GM12801 (cell line): ENCODE measurements around the gene TCF4.

ENCODE experiments used
- CTCF ChIP-seq: IDR thresholded peaks from one replicate; pipeline ENCODE4 v1.5.1; 2011; ENCODE audit warnings: control low read depth; ENCODE audit not compliant: insufficient read length; ENCODE audit errors: extremely low read depth

The TCF4 gene

GRCh38 chr18:55461848-55462247 lies 126.1 kb downstream of the TCF4 start:
- TF ChIP-seq CTCF = no peak

- TF ChIP-seq CTCF = no peak
These were observed 129.4 kb downstream of the TCF4 start for GRCh38 chr18:55458456-55459203.

GRCh38 chr18:55457028-55457427 lies 131.0 kb downstream of the TCF4 start:
- no peak for TF ChIP-seq CTCF

GRCh38 chr18:55455938-55456337 lies 132.1 kb downstream of the TCF4 start:
- no peak for TF ChIP-seq CTCF

GRCh38 chr18:55453186-55453585 lies 134.8 kb downstream of the TCF4 start:
- TF ChIP-seq CTCF = no peak

- no peak for TF ChIP-seq CTCF
These were observed 135.8 kb downstream of the TCF4 start for GRCh38 chr18:55452123-55452611.

- no peak for TF ChIP-seq CTCF
These were observed 138.4 kb downstream of the TCF4 start for GRCh38 chr18:55449412-55450140.
